Prostate gland (tissue), 2 donors: ENCODE data around the gene HRH2. TPM values are rescaled to one million over a fixed set of nuclear protein-coding genes. Genes with fewer than 3 reads are reported as not detected.
"Not testable (repeated sequence)": the region's sequence is repeated elsewhere in the genome, so short reads cannot be mapped to it uniquely, and the experiment has no call there.

ENCODE experiments used
- DNase-seq: peaks from one replicate; pipeline ENCODE4 v3.0.0-alpha.2; 2019; ENCODE audit warnings: low spot score
- H3K27ac ChIP-seq, 2 donors: fragments of 200-600 bp; sonication (generic); 2 replicates each; pipeline ENCODE4 v1.5.1; 2017 to 2019
- H3K27me3 ChIP-seq: fragments of 200-600 bp; sonication (generic); replicated peaks from 2 replicates; pipeline ENCODE4 v1.5.1; 2019; ENCODE audit not compliant: insufficient read depth
- H3K36me3 ChIP-seq, 2 donors: fragments of 200-600 bp; sonication (generic); 1 replicate in 1 of 2; 2 replicates in 1 of 2; pipeline versions ENCODE4 v1.5.1 to v1.8.1; 2017 to 2019
- H3K4me1 ChIP-seq: fragments of 200-600 bp; sonication (generic); replicated peaks from 2 replicates; pipeline ENCODE4 v1.5.1; 2019
- H3K4me3 ChIP-seq, 2 donors: fragments of 200-600 bp; sonication (generic); 2 replicates each; pipeline ENCODE4 v1.5.1; 2017 to 2019
- H3K9me3 ChIP-seq: fragments of 200-600 bp; sonication (generic); 2 replicates; pipeline ENCODE4 v1.5.1; 2017
- CTCF ChIP-seq, 4 experiments: fragments of 200-600 bp in 2 of 4; fragments of 450-650 bp in 2 of 4; sonication (generic) in 2 of 4; IDR thresholded peaks; 1 replicate in 3 of 4; 2 replicates in 1 of 4; pipeline ENCODE4 v1.5.1; 2016 to 2019; ENCODE audit warnings: antibody characterized with exemption in 4 of 4, mild to moderate bottlenecking in 2 of 4, moderate library complexity in 2 of 4
- POLR2A ChIP-seq: fragments of 450-650 bp; IDR thresholded peaks from one replicate; pipeline ENCODE4 v1.6.1; 2016; ENCODE audit warnings: antibody characterized with exemption, mild to moderate bottlenecking
- POLR2AphosphoS5 ChIP-seq: sonication (generic); formaldehyde crosslinking; IDR thresholded peaks from one replicate; pipeline ENCODE4 v1.6.1; 2017; ENCODE audit warnings: antibody characterized with exemption
- WGBS: methylation state at CpG from one replicate; pipeline ENCODE4 v1.1.5; 2018; 5-methylcytosine and 5-hydroxymethylcytosine counted together
- intact Hi-C: fragments of 100-400 bp; cut with DNase I; formaldehyde crosslinking; loops from one replicate; pipeline ENCODE4 v1.14.2; 2022
- total RNA-seq, 2 donors: library from RNA; depleted of rRNA; stranded (reverse); fragments of >200 nt; gene quantifications; one replicate each; pipeline ENCODE4 v1.1.0, GENCODE V29; 2016

Gene HRH2
- total RNA-seq, 2 donors from 2014 or later: 0.55 to 5.3 TPM

GRCh38 chr5:175614861-175615260, 43.0 kb upstream of the HRH2 start:
- H3K36me3 ChIP-seq: no peaks in the 10 kb centered on the region
- 41% methylated on average over 3 of the region's 3 CpGs for WGBS
- intact Hi-C loops: no loop called here
- TF ChIP-seq POLR2AphosphoS5: no peak
- TF ChIP-seq POLR2A: no peak
- no peak for TF ChIP-seq CTCF (IDR thresholded peaks at IDR 0.05)
- no peaks in the 10 kb centered on the region for H3K4me1 ChIP-seq
- no peak overlapping the region for H3K27ac ChIP-seq
- H3K4me3 ChIP-seq: no peak overlapping the region
- no peak for DNase-seq
- H3K9me3 ChIP-seq: no peaks in the 10 kb centered on the region
- H3K27me3 ChIP-seq: no peaks in the 10 kb centered on the region

- Histone ChIP-seq H3K4me1 (no peaks in the 10 kb centered on the region), H3K36me3 (no peaks in the 10 kb centered on the region), H3K9me3 (no peaks in the 10 kb centered on the region), H3K27me3 (no peaks in the 10 kb centered on the region), H3K27ac (no peak overlapping the region), H3K4me3 (no peak overlapping the region)
- TF ChIP-seq CTCF (IDR thresholded peaks at IDR 0.05) (no peak), POLR2AphosphoS5 (no peak), POLR2A (no peak)
- WGBS: 88% methylated on average over 5 of the region's 5 CpGs
- intact Hi-C loops: no loop called here
- no peak for DNase-seq
Measured at GRCh38 chr5:175616083-175616482, 41.8 kb upstream of the HRH2 start.

- DNase-seq: not testable (repeated sequence)
Measured at GRCh38 chr5:175616527-175616926, 41.3 kb upstream of the HRH2 start.

GRCh38 chr5:175617447-175617846, 40.4 kb upstream of the HRH2 start:
- intact Hi-C loops: no loop called here
- H3K27me3 ChIP-seq: no peaks in the 10 kb centered on the region
- no peak for DNase-seq
- no peaks in the 10 kb centered on the region for H3K36me3 ChIP-seq
- no peaks in the 10 kb centered on the region for H3K4me1 ChIP-seq
- WGBS: 77% methylated on average over 6 of the region's 6 CpGs
- H3K9me3 ChIP-seq: no peaks in the 10 kb centered on the region
- H3K4me3 ChIP-seq: no peak overlapping the region
- H3K27ac ChIP-seq: no peak overlapping the region
- TF ChIP-seq POLR2AphosphoS5 (no peak), POLR2A (no peak), CTCF (IDR thresholded peaks at IDR 0.05) (no peak)

More at GRCh38 chr5:175616527-175616926, 41.3 kb upstream of the HRH2 start:
- H3K27ac ChIP-seq, H3K4me1 ChIP-seq, H3K36me3 ChIP-seq, H3K27me3 ChIP-seq, H3K4me3 ChIP-seq, intact Hi-C loops, H3K9me3 ChIP-seq: not testable (repeated sequence)
- WGBS: 95% methylated on average over 13 of the region's 13 CpGs

GRCh38 chr5:175620527-175620926, 37.3 kb upstream of the HRH2 start:
- no peaks in the 10 kb centered on the region for H3K27me3 ChIP-seq

More at GRCh38 chr5:175620527-175620926, 37.3 kb upstream of the HRH2 start:
- Histone ChIP-seq H3K4me3 (no peak overlapping the region), H3K9me3 (no peaks in the 10 kb centered on the region), H3K27ac (no peak overlapping the region), H3K4me1 (no peaks in the 10 kb centered on the region), H3K36me3 (no peaks in the 10 kb centered on the region)
- TF ChIP-seq CTCF (IDR thresholded peaks at IDR 0.05) (no peak), POLR2AphosphoS5 (no peak), POLR2A (no peak)
- intact Hi-C loops: no loop called here
- no peak for DNase-seq
- WGBS: 41% methylated on average over 1 of the region's 1 CpG
